Neural crest cell (in vitro differentiated cells): ENCODE data around the gene BHLHA15. TPM values are rescaled to one million over a fixed set of nuclear protein-coding genes. Genes with fewer than 3 reads are reported as not detected.

Experiments used
- DNase-seq: peaks from one replicate; pipeline ENCODE4 v3.0.0; 2021; ENCODE audit warnings: low read depth, mixed read lengths, low spot score
- H3K27ac Mint-ChIP-seq: one replicate; pipeline ENCODE4 v1.8.0; 2021; ENCODE audit warnings: mild to moderate bottlenecking, mixed read lengths; ENCODE audit not compliant: unreplicated experiment
- H3K27me3 Mint-ChIP-seq: 2 replicates; pipeline ENCODE4 v1.8.0; 2021; ENCODE audit warnings: low read depth, mild to moderate bottlenecking, mixed read lengths
- H3K36me3 Mint-ChIP-seq: 2 replicates; pipeline ENCODE4 v1.8.0; 2021; ENCODE audit warnings: low read depth, mild to moderate bottlenecking, mixed read lengths
- H3K4me1 Mint-ChIP-seq: 2 replicates; pipeline ENCODE4 v1.8.0; 2021; ENCODE audit warnings: mixed read lengths
- H3K4me3 Mint-ChIP-seq: one replicate; pipeline ENCODE4 v1.8.0; 2021; ENCODE audit warnings: mild to moderate bottlenecking, mixed read lengths
- H3K9me3 Mint-ChIP-seq: 2 replicates; pipeline ENCODE4 v1.8.0; 2021; ENCODE audit warnings: mixed read lengths
- total RNA-seq: library from RNA; stranded (reverse); gene quantifications from 2 replicates; pipeline ENCODE4 v1.2.1, GENCODE V29; 2021
- TF ChIP-seq, protein P1 (sequence below): fragments of 200-600 bp; sonication (generic); conservative IDR thresholded peaks from 2 replicates; pipeline ENCODE4 v1.5.0; 2021; ENCODE audit warnings: antibody characterized with exemption, mild to moderate bottlenecking

Gene BHLHA15
- total RNA-seq, 1 donor from 2014 or later: not detected

DNA sequence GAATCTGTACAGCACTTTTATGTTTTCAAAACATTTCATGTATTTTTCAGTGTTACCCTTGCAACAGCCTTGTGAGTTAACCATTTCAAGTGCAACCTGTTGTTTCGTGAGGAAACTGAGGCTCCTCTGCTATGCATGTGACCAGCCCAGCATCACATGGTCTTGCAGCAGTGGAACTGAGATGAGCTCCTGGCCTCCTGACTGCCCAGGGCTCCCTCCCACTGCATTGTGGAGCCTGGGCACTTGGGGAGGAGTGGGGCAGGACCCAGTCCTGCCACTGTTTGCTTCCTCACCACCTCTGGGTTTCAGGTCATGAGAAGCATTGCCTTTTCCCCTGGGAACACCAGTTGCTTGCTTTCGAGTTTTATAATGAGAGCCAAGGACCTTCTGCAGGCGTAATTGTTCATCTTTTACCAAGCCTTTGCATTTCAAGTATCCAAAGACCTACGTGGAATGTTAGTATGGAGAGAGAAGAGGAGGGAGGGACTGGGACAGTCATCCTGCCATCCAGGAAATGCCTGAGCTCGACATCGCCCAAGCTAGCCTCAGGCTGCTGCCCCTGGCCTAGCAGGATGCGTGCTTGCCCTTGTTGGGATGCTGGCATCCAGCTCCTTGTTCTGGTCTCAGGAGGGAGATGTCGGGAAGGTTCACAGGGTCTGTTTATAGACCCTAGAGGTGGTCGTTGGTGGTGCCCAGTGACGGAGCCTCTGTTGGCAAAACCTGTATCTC is 32.3 kb upstream of the BHLHA15 start:
- Mint-ChIP-seq H3K9me3 (no peaks in the 10 kb centered on the region), H3K36me3 (peaks cover 3% of the 10 kb centered on the region), H3K4me3 (no peak overlapping the region), H3K27me3 (no peaks in the 10 kb centered on the region), H3K4me1 (no peaks in the 10 kb centered on the region), H3K27ac (no peak overlapping the region)
- no peak for DNase-seq
- TF ChIP-seq, protein P1, sequence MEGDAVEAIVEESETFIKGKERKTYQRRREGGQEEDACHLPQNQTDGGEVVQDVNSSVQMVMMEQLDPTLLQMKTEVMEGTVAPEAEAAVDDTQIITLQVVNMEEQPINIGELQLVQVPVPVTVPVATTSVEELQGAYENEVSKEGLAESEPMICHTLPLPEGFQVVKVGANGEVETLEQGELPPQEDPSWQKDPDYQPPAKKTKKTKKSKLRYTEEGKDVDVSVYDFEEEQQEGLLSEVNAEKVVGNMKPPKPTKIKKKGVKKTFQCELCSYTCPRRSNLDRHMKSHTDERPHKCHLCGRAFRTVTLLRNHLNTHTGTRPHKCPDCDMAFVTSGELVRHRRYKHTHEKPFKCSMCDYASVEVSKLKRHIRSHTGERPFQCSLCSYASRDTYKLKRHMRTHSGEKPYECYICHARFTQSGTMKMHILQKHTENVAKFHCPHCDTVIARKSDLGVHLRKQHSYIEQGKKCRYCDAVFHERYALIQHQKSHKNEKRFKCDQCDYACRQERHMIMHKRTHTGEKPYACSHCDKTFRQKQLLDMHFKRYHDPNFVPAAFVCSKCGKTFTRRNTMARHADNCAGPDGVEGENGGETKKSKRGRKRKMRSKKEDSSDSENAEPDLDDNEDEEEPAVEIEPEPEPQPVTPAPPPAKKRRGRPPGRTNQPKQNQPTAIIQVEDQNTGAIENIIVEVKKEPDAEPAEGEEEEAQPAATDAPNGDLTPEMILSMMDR: no peak

DNA sequence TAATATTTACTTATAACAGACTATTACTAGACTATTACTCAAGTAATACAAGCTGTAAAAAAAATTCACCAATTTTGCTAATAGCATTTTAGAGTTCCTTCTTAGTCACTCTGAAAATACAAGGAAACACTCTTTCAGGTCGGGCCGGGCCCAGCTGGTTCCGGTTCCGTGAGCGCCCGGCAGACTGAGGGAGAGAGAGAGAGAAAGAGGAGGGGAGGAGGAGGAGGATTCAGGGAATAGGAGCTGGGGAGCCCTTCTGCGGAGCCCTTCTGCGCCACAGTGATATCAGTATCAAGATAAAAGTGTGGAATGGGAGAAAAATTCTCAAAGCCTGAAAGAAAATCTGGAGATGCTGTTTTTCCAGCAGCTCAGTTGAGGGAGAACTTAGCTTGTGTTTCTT is 30.5 kb upstream of the BHLHA15 start:
- no peak overlapping the region for H3K27ac Mint-ChIP-seq
- no peak overlapping the region for H3K4me3 Mint-ChIP-seq
- no peaks in the 10 kb centered on the region for H3K9me3 Mint-ChIP-seq

DNA sequence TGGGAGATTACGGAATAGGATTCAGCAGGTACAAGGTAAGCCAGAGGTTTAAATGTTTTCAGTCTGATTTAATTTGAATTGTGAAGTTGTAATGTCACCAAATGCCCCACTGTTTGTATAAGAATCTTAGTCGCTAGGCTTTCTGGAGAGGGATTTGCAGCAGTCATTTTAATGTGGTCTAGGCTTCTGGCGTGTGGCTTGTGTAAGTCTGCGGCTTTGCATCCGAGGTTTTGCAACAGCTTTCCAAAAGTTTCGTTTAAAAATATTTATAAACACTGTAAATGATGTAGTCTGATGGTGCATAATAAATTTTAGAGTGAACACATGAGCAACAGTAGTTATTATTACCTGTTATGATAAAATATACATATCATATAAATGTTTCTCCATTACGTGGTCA is 26.1 kb upstream of the BHLHA15 start:
- peaks cover 23% of the 10 kb centered on the region for H3K36me3 Mint-ChIP-seq
- TF ChIP-seq, protein P1: no peak
- no peak for DNase-seq
- no peaks in the 10 kb centered on the region for H3K4me1 Mint-ChIP-seq
- no peaks in the 10 kb centered on the region for H3K9me3 Mint-ChIP-seq
- no peak overlapping the region for H3K27ac Mint-ChIP-seq
- no peak overlapping the region for H3K4me3 Mint-ChIP-seq
- H3K27me3 Mint-ChIP-seq: no peaks in the 10 kb centered on the region

More for the DNA sequence above, 30.5 kb upstream of the BHLHA15 start:
- TF ChIP-seq, protein P1: no peak
- H3K4me1 Mint-ChIP-seq: no peaks in the 10 kb centered on the region
- no peaks in the 10 kb centered on the region for H3K27me3 Mint-ChIP-seq
- H3K36me3 Mint-ChIP-seq: peaks cover 3% of the 10 kb centered on the region
- DNase-seq: no peak

DNA sequence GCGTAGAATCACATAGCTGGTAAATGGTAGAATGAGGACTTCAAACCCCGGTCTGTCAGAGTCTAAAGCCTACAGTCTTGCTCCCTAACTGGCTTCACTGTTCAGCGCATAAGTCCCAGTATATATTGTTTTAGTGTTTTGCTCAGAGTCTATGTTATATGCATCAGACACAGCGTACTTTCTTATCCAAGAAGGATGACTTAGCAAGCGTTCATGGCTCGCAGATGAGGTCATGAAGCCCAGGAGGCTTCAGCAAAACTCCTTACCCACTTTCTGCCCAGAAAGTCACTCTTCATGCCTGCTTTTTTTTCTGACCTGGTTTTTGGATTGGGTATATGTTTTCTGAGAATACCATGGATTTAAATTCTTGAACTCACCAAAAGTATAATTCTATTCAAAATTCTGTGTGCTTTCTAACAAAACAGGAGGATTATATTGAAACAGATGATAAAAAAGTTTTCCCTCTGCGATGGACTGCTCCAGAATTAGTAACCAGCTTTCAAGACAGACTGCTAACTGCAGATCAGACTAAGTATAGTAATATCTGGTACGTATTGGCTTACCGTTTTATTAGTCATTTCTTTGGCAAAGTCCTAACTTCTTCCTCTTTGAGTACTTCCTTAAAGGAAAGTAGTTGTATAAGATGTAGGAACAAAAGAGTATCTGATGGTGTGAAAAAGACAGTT is 24.6 kb upstream of the BHLHA15 start:
- Mint-ChIP-seq H3K27me3 (no peaks in the 10 kb centered on the region), H3K4me1 (no peaks in the 10 kb centered on the region), H3K36me3 (peaks cover 27% of the 10 kb centered on the region), H3K27ac (peak overlapping the region; percentile 84), H3K9me3 (no peaks in the 10 kb centered on the region), H3K4me3 (no peak overlapping the region)
- no peak for DNase-seq
- TF ChIP-seq, protein P1: no peak

DNA sequence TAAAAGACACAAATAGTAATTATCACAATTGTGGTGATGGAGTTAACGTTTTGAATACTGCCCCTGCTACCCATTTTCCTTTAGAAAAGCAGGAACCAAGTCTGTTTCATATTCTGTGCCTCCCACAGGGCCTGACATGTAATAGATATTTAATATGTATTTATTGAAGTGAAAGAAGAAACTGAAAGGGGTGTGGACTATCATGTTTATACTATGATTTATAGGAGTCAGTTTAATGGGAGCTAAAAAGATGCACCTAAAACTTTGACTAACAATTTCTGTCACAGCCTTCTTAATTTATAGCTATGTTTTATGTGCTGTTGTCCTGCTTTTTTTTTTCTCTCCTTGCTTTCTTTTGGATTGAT is 24.1 kb upstream of the BHLHA15 start:
- DNase-seq: no peak
- Mint-ChIP-seq H3K4me3 (no peak overlapping the region), H3K4me1 (no peaks in the 10 kb centered on the region), H3K27ac (no peak overlapping the region), H3K36me3 (peaks cover 27% of the 10 kb centered on the region), H3K9me3 (no peaks in the 10 kb centered on the region), H3K27me3 (no peaks in the 10 kb centered on the region)
- TF ChIP-seq, protein P1: no peak
